ENCODE results near the gene ACTL6A.

Gene ACTL6A

DNA sequence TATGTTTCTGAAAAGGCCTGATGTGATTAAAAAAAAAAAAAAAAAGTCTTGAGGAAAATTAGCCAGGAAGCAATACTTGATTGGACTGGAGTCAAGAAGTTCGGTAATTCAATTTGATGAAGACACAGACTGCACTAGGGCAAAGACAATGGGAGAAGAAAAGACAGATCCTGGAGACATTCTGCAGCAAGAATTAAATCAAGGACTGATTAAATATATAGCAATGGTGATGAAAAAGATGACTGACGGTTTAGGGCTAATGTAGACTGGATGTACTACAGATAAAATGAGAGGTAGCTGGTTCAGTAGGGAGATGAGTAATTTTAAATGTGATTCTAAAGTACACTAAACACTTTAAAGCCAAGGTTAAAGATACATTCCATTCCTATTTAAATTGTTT lies 27.9 kb downstream of the ACTL6A start:
- DNase-seq (ENCODE audit: low read depth, low spot score) = no peak

GRCh38 chr3:179591313-179591712 lies 28.6 kb downstream of the ACTL6A start:
- no peak for DNase-seq (ENCODE audit: low read depth, low spot score)

GRCh38 chr3:179599531-179599930 lies 36.8 kb downstream of the ACTL6A start:
- no peak for DNase-seq (ENCODE audit: low read depth, low spot score)

DNA sequence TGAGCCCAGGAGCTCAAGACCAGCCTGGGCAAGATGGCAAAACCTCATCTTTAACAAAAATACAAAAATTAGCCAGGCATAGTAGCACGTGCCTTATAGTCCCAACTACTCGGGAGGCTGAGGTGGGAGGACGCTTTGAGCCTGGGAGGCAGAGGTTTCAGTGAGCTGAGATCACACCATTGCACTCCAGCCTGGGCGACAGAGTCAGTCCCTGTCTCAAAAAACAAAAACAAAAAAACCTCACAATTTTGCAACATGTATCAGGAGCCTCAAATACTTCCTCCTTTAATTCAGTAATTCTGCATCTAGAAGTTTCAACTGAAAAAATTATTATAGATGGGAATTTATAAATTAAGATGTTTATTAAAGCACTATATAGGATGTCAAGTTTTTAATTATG lies 40.6 kb downstream of the ACTL6A start:
- no peak for DNase-seq (ENCODE audit: low read depth, low spot score)

DNA sequence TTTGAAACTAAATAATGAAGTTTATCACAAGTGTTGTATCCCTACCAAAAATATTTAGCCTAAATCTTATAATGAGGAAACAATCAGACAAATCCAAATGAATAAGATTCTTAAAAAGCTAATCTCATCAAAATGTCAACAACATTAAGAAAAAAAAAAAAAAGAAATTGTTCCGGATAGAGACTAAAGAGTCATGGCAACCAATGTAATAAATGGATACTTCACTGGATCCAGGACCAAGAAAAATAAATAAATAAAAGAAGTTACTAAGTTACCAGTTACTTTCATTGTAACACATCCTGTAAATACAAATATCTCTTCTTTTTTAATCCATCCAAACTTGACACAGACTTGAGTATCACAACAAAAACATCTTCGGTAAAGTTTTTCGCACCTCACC lies 41.1 kb downstream of the ACTL6A start:
- no peak for DNase-seq (ENCODE audit: low read depth, low spot score)

- DNase-seq (ENCODE audit: low read depth, low spot score) = peak; percentile 83
Measured at GRCh38 chr3:179604321-179605078, 41.8 kb downstream of the ACTL6A start, which contains the start of the genes MRPL47 and NDUFB5. MRPL47 (minus strand) TSS chr3:179604638; CDS start chr3:179604624, 14 bp downstream. NDUFB5 (plus strand) TSS chr3:179604794; CDS start chr3:179604816, 22 bp downstream.

DNA sequence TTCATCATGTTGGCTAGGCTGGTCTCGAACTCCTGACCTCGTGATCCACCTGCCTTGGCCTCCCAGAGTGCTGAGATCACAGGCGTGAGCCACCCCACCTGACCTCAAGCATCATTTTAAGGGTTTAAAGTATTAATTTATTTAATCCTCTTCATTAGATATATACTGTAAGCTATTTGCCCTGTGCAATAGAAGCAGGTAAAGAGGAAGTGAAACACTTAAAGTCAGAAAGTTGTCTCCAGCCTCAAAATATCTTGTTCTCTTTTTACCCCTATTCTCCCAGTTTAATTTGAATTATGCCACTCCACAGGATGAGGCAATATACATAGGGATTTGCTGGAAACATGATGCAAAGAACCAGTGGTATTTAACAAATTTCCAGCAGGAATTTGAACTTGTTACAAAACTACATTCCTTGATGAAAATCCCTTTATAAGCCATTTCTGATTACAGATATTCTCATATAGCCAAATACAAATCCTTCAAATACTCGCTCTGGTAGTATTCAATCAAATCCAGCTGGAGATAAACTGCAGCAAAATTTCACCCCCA lies 43.9 kb downstream of the ACTL6A start:
- DNase-seq (ENCODE audit: low read depth, low spot score) = no peak

DNA sequence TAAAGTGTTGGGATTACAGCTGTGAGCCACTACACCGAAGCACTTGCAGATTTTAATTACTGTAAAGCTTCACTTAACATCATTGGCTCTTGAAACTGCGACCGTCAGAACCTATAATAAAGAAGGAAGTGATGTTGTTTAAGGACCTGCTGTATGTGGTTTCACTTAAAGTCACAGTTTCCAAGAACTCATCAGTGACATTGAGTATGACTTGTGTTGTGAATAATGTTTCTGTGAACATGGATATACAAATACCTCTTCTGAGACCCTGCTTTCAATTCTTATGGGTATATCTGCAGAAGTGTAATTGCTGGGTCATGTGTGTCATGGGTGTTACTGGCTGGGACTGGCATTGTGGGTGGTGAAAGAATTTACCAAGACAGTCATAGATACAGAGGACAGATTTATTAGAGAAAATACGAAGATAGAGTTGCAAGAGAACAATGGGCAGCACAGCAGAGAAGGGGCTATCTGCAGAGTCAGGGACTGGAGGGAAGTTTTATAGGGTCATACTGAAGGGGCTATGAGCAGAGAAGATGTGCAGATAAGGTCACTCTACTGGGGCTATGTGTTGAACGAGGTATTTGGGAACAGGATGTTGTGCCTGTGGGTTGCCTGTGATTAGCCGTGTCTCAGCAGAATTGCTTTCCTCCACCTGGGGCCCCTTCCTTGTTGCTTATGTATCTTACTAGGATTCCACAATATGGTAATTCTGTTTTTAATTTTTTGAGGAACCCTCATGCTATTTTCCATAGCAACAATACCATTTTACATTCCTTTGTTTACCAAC lies 46.4 kb downstream of the ACTL6A start:
- DNase-seq (ENCODE audit: low read depth, low spot score) = no peak

GRCh38 chr3:179610066-179610465 lies 47.3 kb downstream of the ACTL6A start:
- no peak for DNase-seq (ENCODE audit: low read depth, low spot score)

DNA sequence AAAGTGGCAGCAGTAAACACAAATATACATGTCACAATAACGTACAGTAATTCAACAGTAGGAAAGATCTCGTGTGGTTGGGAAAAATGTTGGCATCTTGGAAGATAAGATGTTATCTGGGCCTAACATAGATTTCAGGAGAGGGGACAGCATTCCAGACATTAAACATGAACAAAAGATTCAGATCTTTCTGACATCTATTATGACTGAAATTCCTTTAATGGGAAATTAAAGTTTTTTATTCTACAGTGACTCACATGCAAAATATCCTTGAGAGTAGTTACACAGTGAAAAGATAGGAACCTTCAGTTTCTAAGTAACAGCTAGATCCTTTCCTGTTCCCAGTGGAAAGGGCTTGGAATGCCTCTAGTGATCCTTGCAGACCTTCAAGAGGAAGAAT lies 51.1 kb downstream of the ACTL6A start:
- no peak for DNase-seq (ENCODE audit: low read depth, low spot score)

GRCh38 chr3:179615458-179616173 lies 52.9 kb downstream of the ACTL6A start:
- DNase-seq (ENCODE audit: low read depth, low spot score) = no peak

- DNase-seq (ENCODE audit: low read depth, low spot score) = no peak
Measured at GRCh38 chr3:179622023-179622422, 59.3 kb downstream of the ACTL6A start.

GRCh38 chr3:179624451-179624850 lies 61.7 kb downstream of the ACTL6A start:
- no peak for DNase-seq (ENCODE audit: low read depth, low spot score)

GRCh38 chr3:179630753-179631451 lies 68.2 kb downstream of the ACTL6A start:
- no peak for DNase-seq (ENCODE audit: low read depth, low spot score)
